Duodenal mucosa (tissue), 2 donors: ENCODE measurements around the gene WWOX.

ENCODE experiments used
- H3K27ac ChIP-seq: one replicate; pipeline ENCODE4 v1.7.0; 2013; ENCODE audit warnings: low read depth, low read length
- H3K27me3 ChIP-seq, 2 donors: one replicate each; pipeline ENCODE4 v1.7.0; 2013; ENCODE audit warnings: low read length in 2 of 2, control low read depth in 1 of 2; ENCODE audit not compliant: insufficient read depth in 2 of 2, control insufficient read depth in 1 of 2
- H3K36me3 ChIP-seq, 2 donors: one replicate each; pipeline ENCODE4 v1.7.0; 2013; ENCODE audit warnings: low read length in 2 of 2, control low read depth in 1 of 2; ENCODE audit not compliant: insufficient read depth in 2 of 2, control insufficient read depth in 1 of 2
- H3K4me1 ChIP-seq, 2 donors: one replicate each; pipeline ENCODE4 v1.7.0; 2013; ENCODE audit warnings: low read length in 2 of 2, control low read depth in 1 of 2; ENCODE audit not compliant: insufficient read depth in 2 of 2, control insufficient read depth in 1 of 2
- H3K4me3 ChIP-seq, 2 donors: one replicate each; pipeline ENCODE4 v1.7.0; 2013; ENCODE audit warnings: low read length in 2 of 2, low read depth in 1 of 2
- H3K9ac ChIP-seq, 2 donors: one replicate each; pipeline ENCODE4 v1.7.0; 2013; ENCODE audit warnings: low read length in 2 of 2, low read depth in 1 of 2
- H3K9me3 ChIP-seq, 2 donors: one replicate each; pipeline ENCODE4 v1.7.0; 2013; ENCODE audit warnings: low read length in 2 of 2, control low read depth in 1 of 2; ENCODE audit not compliant: control insufficient read depth in 1 of 2

Gene WWOX

DNA sequence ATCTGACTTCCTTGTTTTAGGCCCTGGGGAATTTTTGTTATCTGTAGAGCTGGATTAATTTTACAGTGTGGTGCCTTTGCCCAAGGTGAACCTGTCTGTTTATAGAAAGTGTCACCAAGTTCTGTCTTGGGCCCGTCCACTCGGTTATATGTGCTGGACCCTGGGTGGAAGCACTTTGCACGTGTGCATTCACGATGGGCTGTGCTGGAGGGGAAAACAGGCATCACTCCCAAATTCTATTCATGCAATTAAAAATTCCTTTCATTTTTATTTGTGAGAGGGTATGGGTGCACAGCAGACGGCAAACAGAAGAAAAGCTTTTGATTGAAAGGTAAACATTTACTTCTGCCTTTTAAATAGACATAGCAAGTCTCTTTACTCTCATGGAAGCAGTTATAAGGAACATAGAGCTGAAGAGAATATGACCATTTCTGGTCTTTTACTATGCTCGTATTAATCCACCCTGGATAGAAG, 101.2 kb downstream of the WWOX start:
- Histone ChIP-seq H3K27ac (no peak overlapping the region), H3K9me3 (no peaks in the 10 kb centered on the region), H3K27me3 (no peaks in the 10 kb centered on the region), H3K4me1 (peaks cover 0 to 11% of the 10 kb centered on the region in 2 donors), H3K36me3 (no peaks in the 10 kb centered on the region), H3K4me3 (no peak overlapping the region), H3K9ac (no peak overlapping the region)

DNA sequence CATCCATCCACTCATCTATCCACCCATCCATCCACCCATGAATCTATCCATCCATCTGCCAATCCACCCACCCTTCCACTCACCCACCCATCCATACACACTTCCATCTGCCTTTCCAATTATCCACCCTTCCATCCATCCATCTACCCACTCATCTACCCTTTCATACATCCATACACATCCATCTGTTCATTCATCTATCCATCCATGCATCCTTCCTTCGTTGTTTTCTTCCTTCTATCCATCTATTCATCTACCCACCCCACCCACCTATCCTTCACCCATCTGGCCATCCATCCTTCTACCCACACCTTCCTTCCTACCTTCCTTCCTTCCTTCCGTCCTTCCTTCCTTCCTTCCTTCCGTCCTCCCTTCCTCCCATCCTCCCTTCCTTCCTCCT, 106.1 kb downstream of the WWOX start:
- Histone ChIP-seq H3K27ac (no peak overlapping the region), H3K9me3 (no peaks in the 10 kb centered on the region), H3K36me3 (no peaks in the 10 kb centered on the region), H3K9ac (no peak overlapping the region), H3K4me3 (no peak overlapping the region), H3K27me3 (no peaks in the 10 kb centered on the region), H3K4me1 (no peaks in the 10 kb centered on the region)

DNA sequence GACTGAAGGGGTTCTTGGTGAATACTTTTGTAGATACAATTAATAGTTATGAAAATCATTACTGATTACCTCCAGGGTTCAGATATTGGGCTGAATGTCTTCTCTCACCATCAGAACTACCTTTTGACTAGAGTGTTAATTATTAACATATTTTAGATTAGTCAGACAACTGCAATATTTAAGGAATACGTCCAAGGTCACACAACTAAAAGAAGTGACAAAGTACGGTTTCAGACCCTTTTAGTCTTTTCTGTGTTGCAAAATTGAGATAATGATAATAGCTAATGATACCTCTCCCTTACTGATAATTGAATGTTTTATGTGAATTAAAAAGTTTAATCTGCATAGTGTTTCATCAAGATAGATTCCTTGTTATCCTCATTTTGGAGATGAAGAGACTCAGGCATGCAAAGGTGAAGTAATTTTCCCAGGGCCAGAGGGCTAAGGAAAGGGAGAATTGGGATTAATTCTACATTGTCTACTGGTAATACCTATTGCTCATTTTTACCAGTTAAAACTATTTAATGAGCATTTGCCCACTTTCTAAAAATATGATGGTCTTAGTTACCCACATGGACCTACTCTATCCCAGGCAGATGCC, 107.3 kb downstream of the WWOX start:
- Histone ChIP-seq H3K4me1 (no peaks in the 10 kb centered on the region), H3K27ac (no peak overlapping the region), H3K36me3 (no peaks in the 10 kb centered on the region), H3K9me3 (no peaks in the 10 kb centered on the region), H3K9ac (no peak overlapping the region), H3K4me3 (no peak overlapping the region), H3K27me3 (no peaks in the 10 kb centered on the region)

DNA sequence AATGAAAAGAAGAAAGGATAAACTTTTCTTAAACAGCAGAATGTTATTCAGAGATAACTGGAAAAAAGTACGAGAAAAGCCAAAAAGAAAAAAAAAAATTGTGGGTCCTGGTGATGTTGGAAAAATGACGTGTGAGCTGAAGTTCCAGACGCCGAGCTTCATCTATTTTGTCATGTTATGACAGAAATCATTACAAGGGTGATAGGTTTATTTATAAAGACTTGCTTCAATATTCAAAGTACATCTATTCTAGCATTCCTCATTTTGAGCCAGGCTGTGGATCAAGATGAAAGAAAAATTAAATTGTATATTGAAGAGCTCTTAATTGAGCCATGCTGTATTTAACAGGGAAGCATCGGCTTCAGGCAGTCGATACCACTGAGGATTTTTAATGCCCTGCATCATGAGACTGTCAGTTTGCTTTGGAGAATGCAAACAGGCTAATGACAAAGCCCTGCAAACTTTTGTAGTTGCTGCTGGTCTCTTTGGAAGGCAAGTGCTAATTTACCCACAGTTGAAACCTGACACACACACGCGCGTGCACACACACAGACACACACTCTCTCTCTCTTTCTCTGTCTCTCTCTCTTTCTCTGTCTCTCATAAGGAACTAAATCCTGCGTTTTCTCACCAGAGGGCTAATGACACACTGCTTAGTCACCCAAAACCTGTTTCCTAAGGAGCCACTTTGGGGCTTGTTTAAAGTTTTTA, 110.7 kb downstream of the WWOX start:
- H3K27me3 ChIP-seq, result no peaks in the 10 kb centered on the region
- H3K27ac ChIP-seq, result no peak overlapping the region
- no peaks in the 10 kb centered on the region for H3K36me3 ChIP-seq
- no peak overlapping the region for H3K9ac ChIP-seq
- no peaks in the 10 kb centered on the region for H3K9me3 ChIP-seq
- no peak overlapping the region for H3K4me3 ChIP-seq
- no peaks in the 10 kb centered on the region for H3K4me1 ChIP-seq

DNA sequence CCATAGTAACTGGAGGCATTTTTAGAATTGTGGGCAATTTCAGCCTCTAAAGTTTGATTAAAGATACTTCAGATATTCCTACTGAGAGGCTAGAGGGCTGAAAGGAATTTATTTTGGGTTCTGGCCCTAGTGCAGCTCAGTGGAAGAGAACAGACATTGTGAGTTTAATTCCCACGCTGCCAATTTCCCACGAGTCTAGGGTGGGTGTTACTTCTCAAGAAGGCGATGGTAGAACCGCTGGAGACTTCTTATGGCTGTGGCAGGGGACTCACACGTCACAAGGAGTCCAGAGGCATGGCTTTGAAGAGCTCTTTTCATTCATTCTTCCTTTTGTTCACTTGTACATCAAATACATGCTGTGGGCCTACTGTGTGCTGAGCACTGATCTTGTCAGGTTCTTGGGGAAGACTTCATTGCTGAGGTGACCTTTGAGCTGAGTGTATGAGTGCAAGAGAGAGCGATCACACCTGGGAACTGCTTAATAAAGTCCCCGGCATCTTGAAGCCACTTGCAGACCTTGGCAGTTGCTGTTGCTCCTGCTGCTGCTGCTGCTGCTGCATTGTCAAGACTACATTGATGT, 111.7 kb downstream of the WWOX start:
- no peaks in the 10 kb centered on the region for H3K36me3 ChIP-seq
- H3K4me1 ChIP-seq, result no peaks in the 10 kb centered on the region
- no peak overlapping the region for H3K27ac ChIP-seq

DNA sequence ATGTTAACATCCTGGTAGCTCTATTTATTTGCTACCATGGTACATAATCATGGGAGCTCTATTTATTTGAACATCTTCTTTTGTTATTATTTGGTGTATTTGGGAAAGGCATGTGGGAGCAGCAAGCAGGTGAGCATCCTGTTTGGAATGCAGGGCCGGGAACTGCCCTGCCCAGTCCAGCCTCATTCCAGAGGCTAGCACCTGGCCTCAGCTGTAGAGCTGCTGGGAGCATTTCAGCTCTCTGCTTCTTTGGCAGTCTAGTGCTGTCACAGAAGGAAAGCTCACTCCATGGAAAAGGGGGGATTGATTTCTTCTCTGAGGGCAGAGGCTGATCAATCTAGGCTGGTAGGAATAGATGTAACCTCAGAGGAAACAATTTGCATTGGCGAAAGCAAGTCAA, 112.5 kb downstream of the WWOX start:
- no peak overlapping the region for H3K9ac ChIP-seq
- H3K27ac ChIP-seq, result no peak overlapping the region
- no peaks in the 10 kb centered on the region for H3K9me3 ChIP-seq
- no peaks in the 10 kb centered on the region for H3K36me3 ChIP-seq
- no peaks in the 10 kb centered on the region for H3K27me3 ChIP-seq
- H3K4me3 ChIP-seq, result no peak overlapping the region
- H3K4me1 ChIP-seq, result no peaks in the 10 kb centered on the region

More for the DNA sequence above, 111.7 kb downstream of the WWOX start:
- no peaks in the 10 kb centered on the region for H3K9me3 ChIP-seq
- no peak overlapping the region for H3K4me3 ChIP-seq
- H3K9ac ChIP-seq, result no peak overlapping the region
- H3K27me3 ChIP-seq, result no peaks in the 10 kb centered on the region

DNA sequence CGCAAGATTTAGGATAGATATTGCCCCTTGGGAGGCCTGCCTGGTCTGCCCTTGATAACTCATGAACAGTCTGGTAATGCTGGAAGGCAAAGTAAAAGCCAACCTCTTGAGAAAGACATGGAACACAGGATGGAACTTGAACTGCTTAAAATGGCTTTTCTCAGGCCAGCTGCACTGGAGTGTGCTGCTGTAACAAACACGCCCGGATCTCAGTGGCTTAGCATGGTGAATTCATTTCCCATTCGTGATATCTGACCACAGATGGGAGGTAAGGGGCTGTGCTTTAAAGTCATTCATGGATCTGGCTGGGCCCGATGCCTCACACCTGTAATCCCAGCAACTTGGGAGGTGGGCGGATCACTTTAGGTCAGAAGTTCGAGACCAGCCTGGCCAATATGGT, 113.2 kb downstream of the WWOX start:
- H3K9me3 ChIP-seq, result no peaks in the 10 kb centered on the region
- H3K4me1 ChIP-seq, result no peaks in the 10 kb centered on the region
- H3K36me3 ChIP-seq, result no peaks in the 10 kb centered on the region
- no peak overlapping the region for H3K27ac ChIP-seq
- no peak overlapping the region for H3K4me3 ChIP-seq
- H3K27me3 ChIP-seq, result no peaks in the 10 kb centered on the region
- no peak overlapping the region for H3K9ac ChIP-seq

DNA sequence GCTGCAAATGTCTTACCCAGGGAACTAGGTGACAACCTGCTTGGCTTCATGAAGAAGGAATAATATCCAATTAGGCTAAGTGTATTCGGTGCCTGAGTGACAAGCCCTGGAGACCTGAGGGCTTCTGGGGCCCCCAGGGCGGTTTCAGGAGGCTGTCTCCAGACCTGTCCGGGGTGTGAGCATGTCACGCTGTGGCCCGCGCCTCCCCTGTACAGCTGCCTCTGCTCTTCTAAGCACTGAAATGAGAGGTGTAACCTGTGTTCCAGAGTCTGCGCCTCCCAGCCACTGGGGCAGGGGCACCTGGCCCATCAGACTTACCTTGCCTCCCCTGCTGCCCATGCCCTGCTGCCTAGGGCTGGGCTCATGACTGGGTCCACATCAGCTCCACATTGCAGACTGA, 114.3 kb downstream of the WWOX start:
- Histone ChIP-seq H3K9ac (no peak overlapping the region), H3K9me3 (no peaks in the 10 kb centered on the region), H3K4me1 (no peaks in the 10 kb centered on the region), H3K36me3 (no peaks in the 10 kb centered on the region), H3K4me3 (no peak overlapping the region), H3K27ac (no peak overlapping the region), H3K27me3 (no peaks in the 10 kb centered on the region)

DNA sequence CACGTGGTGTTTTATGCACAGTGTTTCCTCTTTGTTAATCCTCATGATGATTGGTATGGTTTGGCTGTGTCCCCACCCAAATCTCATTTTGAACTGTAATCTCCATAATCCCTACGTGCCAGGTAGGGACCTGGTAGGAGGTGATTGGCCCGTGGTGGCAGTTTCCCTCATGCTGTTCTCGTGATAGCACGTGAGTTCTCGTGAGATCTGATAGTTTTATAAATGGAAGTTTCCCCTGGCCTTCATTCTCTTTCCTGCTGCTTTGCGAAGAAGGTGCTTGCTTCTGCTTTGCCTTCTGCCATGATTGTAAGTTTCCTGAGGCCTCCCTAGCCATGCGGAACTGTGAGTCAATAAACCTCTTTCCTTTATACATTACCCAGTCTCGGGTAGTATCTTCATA, 115.8 kb downstream of the WWOX start:
- no peaks in the 10 kb centered on the region for H3K9me3 ChIP-seq
- H3K4me1 ChIP-seq, result no peaks in the 10 kb centered on the region

DNA sequence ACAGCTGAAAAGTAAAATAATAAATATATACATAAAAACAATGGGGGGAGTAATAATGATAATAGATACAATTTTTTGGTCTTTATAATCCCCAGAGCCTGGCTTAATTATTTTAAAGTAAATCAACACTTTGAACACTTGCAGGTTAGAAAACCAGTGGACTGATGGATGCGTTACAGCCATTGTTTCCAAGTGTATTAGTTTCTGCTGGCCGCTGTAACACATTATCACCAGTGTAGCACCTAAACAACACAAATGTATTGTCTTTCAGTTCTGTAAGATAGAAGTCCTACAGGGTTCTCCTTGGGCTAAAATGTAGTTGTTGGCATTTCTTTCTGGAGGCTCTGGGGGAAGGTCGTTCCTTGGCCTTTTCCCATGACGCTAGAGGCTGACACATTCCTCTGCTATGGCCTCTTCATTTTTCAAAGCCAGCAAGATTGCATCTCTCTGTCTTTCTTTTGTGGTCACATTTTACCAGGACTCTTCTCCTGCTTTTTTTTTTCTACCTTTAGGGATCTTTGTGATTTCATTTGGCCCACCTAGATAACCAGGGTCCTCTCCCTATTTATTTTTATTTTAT, 116.8 kb downstream of the WWOX start:
- Histone ChIP-seq H3K4me1 (no peaks in the 10 kb centered on the region), H3K9me3 (no peaks in the 10 kb centered on the region), H3K36me3 (no peaks in the 10 kb centered on the region), H3K9ac (no peak overlapping the region), H3K27ac (no peak overlapping the region), H3K27me3 (no peaks in the 10 kb centered on the region), H3K4me3 (no peak overlapping the region)

More for the DNA sequence above, 115.8 kb downstream of the WWOX start:
- Histone ChIP-seq H3K9ac (no peak overlapping the region), H3K27me3 (no peaks in the 10 kb centered on the region), H3K27ac (no peak overlapping the region), H3K36me3 (no peaks in the 10 kb centered on the region), H3K4me3 (no peak overlapping the region)
